ENCODE results near the gene GPX4. TPM values are rescaled to one million over a fixed set of nuclear protein-coding genes. Genes with fewer than 3 reads are reported as not detected.

The GPX4 gene
- total RNA-seq, 1 experiment from 2014 or later: 355 TPM

- Histone ChIP-seq H3K56ac (ENCODE audit: insufficient read length, low read depth, low read length) (no peak overlapping the region), H3K9me3 (ENCODE audit: control insufficient read depth, low read depth, low read length) (no peaks in the 10 kb centered on the region), H3K9ac (ENCODE audit: extremely low read depth, insufficient read length, low read length) (no peak overlapping the region), H3K27me3 (ENCODE audit: insufficient read depth, low read length) (no peaks in the 10 kb centered on the region), H3K23me2 (ENCODE audit: insufficient read length, low read depth, low read length, poor library complexity, severe bottlenecking) (no peaks in the 10 kb centered on the region), H3K18ac (ENCODE audit: insufficient read length, low read depth, low read length) (no peak overlapping the region), H2AFZ (ENCODE audit: low read length) (no peak overlapping the region), H4K8ac (replicated peaks; ENCODE audit: insufficient read length, low read depth, low read length) (no peak overlapping the region), H3K4ac (ENCODE audit: low read depth, low read length) (no peak overlapping the region), H2BK12ac (ENCODE audit: insufficient read length, low read depth, low read length) (no peak overlapping the region), H2BK20ac (ENCODE audit: low read depth, low read length, poor library complexity, severe bottlenecking) (no peak overlapping the region), H3K23ac (ENCODE audit: insufficient read length, low read depth, low read length) (no peak overlapping the region), H4K91ac (ENCODE audit: insufficient read length, low read depth, low read length) (no peak overlapping the region), H4K20me1 (ENCODE audit: control insufficient read depth, insufficient read depth, insufficient read length) (no peaks in the 10 kb centered on the region), H3T11ph (ENCODE audit: low read length) (no peak overlapping the region), H3K14ac (ENCODE audit: insufficient read depth, low read length) (no peak overlapping the region), H4K5ac (ENCODE audit: insufficient read length, low read depth, low read length) (no peak overlapping the region), H3K27ac (ENCODE audit: insufficient read length, low read depth, low read length) (no peak overlapping the region), H3K79me1 (ENCODE audit: insufficient read depth, low read depth, low read length, poor library complexity, severe bottlenecking) (peaks cover under 1% of the 10 kb centered on the region), H3K4me2 (ENCODE audit: insufficient read depth, insufficient read length, low read length) (no peak overlapping the region), H3K79me2 (ENCODE audit: insufficient read depth, low read length) (no peaks in the 10 kb centered on the region; the same call in 1 of the 2 replicates), H2BK15ac (ENCODE audit: low read depth, low read length) (no peak overlapping the region), H2BK5ac (ENCODE audit: insufficient read length, low read length) (no peak overlapping the region), H2AK5ac (ENCODE audit: insufficient read length, low read length) (no peak overlapping the region), H3K4me1 (ENCODE audit: insufficient read depth, low read length) (no peaks in the 10 kb centered on the region), H2BK120ac (ENCODE audit: low read depth, low read length, poor library complexity, severe bottlenecking) (no peak overlapping the region)
- H3K9me3 Mint-ChIP-seq: no peaks in the 10 kb centered on the region
- H3K4me1 Mint-ChIP-seq: no peaks in the 10 kb centered on the region
- no peaks in the 10 kb centered on the region; the same call in 1 of the 2 replicates for H3K27me3 Mint-ChIP-seq (ENCODE audit: low read depth)
- H3K4me3 Mint-ChIP-seq: no peak overlapping the region
- TF ChIP-seq, protein P1, sequence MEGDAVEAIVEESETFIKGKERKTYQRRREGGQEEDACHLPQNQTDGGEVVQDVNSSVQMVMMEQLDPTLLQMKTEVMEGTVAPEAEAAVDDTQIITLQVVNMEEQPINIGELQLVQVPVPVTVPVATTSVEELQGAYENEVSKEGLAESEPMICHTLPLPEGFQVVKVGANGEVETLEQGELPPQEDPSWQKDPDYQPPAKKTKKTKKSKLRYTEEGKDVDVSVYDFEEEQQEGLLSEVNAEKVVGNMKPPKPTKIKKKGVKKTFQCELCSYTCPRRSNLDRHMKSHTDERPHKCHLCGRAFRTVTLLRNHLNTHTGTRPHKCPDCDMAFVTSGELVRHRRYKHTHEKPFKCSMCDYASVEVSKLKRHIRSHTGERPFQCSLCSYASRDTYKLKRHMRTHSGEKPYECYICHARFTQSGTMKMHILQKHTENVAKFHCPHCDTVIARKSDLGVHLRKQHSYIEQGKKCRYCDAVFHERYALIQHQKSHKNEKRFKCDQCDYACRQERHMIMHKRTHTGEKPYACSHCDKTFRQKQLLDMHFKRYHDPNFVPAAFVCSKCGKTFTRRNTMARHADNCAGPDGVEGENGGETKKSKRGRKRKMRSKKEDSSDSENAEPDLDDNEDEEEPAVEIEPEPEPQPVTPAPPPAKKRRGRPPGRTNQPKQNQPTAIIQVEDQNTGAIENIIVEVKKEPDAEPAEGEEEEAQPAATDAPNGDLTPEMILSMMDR (conservative IDR thresholded peaks at IDR 0.05): no peak
- H3K36me3 Mint-ChIP-seq (ENCODE audit: insufficient read depth in 1 of 3, low read depth in 3 of 3): peaks cover 2 to 18% (median 12%) of the 10 kb centered on the region in 3 experiments; a peak in 5 of 7 replicates
- WGBS (ENCODE audit: extremely low coverage, insufficient read length, low lambda C conversion rate): no CpG with 5 or more reads among the region's 32 CpGs
- no peak overlapping the region; a peak in 1 of 7 replicates for H3K27ac Mint-ChIP-seq
- no peak for DNase-seq
Observed at GRCh38 chr19:1154731-1155351, 51.0 kb downstream of the GPX4 start.
